GM12872 (cell line): Measurements from ENCODE around the gene DDX25.

Source experiments
- TF ChIP-seq, protein P1 (sequence below): IDR thresholded peaks from 3 replicates; pipeline ENCODE4 v1.5.1; 2011; ENCODE audit warnings: low read depth, mild to moderate bottlenecking, low read length, moderate library complexity; ENCODE audit not compliant: insufficient read depth

The DDX25 gene

DNA sequence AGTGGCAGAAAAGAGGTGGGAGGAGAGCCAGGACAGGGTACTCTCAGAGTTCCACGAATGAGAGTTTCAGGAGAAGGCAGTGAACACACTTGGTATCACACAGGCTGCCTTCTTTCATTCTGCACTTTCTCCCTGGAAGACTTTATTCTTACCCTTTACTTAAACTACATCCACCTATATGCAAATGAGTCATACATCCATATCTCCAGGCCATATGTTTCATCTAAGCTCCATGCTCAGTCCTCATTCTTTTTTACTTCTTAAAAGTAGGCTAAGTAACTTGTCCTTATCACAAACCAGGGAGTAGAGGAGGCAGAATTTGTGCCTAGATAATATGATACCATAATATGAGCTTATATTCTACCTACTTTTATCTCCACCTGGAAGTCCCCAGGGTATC lies 23.0 kb upstream of the DDX25 start:
- TF ChIP-seq, protein P1, sequence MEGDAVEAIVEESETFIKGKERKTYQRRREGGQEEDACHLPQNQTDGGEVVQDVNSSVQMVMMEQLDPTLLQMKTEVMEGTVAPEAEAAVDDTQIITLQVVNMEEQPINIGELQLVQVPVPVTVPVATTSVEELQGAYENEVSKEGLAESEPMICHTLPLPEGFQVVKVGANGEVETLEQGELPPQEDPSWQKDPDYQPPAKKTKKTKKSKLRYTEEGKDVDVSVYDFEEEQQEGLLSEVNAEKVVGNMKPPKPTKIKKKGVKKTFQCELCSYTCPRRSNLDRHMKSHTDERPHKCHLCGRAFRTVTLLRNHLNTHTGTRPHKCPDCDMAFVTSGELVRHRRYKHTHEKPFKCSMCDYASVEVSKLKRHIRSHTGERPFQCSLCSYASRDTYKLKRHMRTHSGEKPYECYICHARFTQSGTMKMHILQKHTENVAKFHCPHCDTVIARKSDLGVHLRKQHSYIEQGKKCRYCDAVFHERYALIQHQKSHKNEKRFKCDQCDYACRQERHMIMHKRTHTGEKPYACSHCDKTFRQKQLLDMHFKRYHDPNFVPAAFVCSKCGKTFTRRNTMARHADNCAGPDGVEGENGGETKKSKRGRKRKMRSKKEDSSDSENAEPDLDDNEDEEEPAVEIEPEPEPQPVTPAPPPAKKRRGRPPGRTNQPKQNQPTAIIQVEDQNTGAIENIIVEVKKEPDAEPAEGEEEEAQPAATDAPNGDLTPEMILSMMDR = no peak

DNA sequence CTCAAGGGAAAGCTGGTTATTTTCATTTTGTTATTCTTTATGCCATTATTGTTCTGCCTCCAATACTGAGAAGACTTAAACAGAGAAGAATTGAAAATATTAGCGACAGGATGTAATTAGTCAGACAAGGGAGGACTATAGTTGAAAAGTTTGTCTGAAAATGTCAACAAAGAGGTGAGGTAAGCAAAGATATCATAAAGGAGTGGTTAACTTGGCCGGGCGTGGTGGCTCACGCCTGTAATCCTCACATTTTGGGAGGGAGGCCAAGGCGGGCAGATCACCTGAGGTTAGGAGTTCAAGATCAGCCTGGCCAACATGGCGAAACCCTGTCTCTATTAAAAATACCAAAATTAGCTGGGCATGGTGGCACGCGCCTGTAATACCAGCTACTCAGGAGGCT lies 20.9 kb upstream of the DDX25 start:
- TF ChIP-seq, protein P1 = no peak

DNA sequence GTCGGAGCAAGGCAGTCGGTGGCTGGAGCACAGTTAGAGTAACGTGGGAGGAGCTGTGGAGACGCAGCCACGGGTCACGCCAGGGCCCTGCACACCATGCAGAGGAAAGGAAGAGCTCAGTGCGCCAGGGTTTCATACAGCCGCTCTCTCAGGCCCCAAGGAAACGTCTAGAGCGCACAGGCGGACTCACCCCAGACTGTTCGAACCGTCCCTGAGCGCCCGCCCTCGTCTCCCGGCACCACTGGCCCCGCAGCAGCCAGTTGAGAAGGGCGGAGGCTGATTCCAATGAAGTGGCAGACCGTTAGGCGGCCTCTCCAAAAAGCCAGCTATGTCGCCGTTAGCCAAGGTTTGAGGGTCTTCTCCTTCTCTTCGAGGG lies 17.3 kb upstream of the DDX25 start:
- TF ChIP-seq, protein P1 = no peak

DNA sequence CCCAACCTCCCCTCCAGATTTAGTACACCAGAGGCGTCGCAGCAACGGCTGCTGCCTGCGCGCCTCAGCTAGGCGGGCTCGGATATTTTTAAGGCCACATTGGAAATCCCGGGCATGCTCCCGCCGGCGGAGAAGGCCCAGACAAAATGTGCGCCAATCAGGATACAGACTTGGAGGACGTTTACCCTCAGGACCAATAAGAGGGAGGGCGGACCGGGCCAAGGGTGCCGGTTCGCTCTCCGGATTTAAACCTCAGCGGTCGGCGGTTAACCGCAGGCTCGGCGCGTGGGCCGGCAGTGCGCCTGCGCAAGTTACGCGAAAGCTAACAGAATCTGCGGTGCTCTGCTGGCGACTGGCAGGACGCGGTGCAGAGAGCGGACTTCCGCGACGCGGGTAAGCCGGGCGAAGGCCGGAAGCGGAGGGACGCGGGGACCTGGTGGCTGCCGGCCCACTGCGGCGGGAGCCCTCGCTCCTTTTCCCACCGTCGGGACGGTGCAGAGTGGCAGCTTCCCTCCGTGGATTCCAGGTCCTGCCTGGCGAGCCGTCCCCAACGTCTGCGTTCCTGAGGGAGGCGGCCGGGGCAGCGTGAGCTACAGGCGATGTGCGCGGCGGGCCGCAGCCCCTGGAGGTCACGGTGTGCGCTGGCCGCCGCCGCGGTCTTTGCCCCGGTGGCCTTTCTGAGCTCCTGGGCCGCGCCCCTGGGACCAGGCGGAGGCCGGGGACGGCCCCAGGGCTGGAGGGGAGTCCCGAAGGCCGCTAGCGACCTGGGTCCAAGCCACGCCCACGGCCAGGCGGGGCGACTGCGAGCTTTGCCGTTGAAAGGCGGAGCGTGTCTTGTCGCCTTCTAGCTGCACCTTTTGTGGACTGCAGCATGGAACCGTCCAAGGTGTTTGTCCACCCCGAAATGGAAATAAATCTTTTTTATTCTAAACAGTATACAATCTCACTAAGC lies 16.7 kb upstream of the DDX25 start, which contains the start of gene HYLS1:
TSS of gene HYLS1 (plus strand) at position 296 of the 952 bp plus-strand sequence. CDS start 11,701 bp downstream, outside the sequence.
- TF ChIP-seq, protein P1 = no peak; the same call in 2 of the 3 replicates

DNA sequence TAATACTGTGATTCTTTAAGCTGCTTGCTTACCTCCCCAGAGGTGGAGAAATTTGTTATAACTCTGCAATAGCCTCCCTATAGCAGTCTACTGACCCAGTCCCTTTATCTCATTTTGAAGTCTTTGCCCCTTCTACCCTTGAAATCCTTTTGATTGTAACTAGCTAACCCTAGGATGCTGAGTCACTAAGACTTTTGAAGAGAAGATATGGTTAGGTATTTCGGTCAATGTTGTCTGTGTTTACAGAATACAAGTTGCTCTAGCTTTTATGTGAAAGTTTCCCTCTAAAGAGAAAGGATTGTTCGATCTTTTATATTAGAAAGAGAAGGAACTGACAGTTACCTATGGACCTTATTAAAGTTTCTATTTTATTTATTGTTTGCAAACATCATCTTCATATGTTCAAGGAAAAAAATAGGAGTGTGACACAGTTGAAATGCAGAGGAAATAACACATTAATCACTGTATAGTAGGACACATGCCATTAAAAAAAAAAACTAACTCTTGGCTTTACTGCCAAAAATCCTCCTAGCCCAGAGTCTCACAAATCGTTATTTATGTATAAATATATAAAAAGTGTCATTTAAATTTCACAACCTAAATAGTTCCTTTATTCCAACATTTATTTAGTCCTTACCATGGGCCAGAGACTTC lies 13.7 kb upstream of the DDX25 start:
- TF ChIP-seq, protein P1 = no peak

DNA sequence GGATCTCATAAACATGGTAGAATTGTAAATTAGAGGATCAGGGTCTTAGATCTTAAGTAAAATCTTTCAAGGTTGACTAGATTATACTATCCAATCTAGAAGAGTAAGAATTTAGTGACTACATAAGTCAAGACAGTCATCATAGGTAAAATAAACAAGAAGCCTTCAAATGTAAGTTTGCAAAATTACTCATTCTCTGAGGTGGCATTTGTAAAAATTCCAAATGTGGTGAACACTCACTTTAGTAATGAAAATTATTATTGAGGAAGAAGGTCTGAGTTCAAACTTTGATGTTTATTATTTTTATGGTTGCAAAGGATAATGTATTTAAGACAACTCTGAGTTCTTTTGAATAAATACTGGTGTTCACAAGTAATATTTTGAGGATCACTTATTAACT lies 12.2 kb upstream of the DDX25 start:
- TF ChIP-seq, protein P1 = no peak

DNA sequence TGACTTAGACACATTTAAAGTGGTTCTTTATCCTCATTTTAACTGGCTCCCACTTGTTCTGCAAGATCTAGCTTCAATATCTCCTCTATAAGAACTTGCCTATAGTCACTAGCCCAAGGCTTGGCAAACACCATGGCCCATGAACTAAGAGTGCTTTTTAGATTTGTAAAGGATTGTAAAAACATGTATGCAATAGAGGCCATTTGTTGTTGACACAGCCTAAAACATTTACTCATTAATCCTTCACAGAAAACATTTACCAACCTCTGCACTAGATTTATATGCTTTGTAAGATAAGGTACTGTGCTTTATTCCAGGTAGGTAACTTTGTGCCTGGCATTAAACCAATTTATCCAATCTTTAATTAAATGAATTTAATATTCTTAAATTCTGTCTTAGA lies 11.3 kb upstream of the DDX25 start:
- TF ChIP-seq, protein P1 = no peak
